WI38 (cell line): ENCODE results near the gene SS18L1.

ENCODE experiments used
- H3K4me3 ChIP-seq: 2 replicates; pipeline ENCODE4 v1.5.1; 2011; ENCODE audit warnings: low read depth, mild to moderate bottlenecking, control low read depth, low read length
- CTCF ChIP-seq: IDR thresholded peaks from 2 replicates; pipeline ENCODE4 v1.5.1; 2012; ENCODE audit warnings: low read depth, mild to moderate bottlenecking, control low read depth, low read length

SS18L1 gene

GRCh38 chr20:62135573-62136266, 7.8 kb upstream of the SS18L1 start:
- no peak for TF ChIP-seq CTCF
- H3K4me3 ChIP-seq = no peak overlapping the region

DNA sequence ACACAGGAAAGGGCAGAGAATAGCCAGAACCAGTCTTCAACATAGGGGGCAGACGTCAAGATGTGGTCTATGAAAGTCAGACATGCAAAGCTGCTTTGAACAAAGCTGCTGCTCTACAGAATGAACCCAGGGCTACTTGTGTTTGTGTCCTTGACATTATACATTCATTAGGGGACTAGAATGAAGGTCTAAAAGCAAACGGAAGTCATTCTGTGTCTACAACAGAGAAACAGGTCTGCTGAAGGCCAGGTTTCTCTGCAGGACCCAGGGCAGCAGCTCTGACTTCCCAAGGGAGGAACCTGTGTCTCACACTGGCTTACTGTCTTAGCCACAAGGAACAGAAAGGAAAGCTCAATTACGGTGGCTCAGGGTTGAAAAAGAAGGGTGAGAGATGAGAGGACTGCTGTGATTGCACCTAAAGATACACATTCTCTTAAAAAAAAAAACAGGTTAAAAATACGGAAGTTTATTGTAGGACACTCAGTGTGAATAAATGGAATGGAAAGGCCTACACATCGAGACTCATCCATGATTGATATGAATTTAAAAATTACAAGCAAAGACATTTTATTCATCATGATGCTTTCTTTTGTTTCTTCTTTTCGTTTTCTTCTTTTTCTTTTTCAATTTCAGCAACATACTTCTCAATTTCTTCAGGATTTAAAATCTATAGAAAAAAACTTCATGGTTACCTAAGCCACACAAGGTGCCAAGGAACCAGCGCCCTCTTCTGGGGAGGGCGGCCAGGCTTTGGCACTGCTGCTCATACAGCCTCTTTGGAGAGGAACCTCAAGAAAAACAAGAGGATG, 7.1 kb upstream of the SS18L1 start:
- H3K4me3 ChIP-seq = no peak overlapping the region
- TF ChIP-seq CTCF = peak; percentile 84

DNA sequence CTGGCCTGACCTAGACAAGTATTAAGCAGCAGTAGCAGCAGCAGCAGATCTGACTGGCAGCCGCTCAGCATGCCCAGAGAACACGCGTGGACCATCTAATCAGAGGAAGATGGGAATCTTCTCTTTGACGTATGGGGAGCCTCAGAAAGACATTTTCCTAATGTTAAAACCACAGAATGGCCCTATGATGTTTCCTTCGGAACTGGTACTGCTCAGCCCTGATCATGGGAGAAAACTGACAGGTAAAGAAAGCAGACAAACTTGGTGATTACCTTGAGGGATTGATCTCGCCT, 6.5 kb upstream of the SS18L1 start:
- no peak for TF ChIP-seq CTCF
- H3K4me3 ChIP-seq = no peak overlapping the region

DNA sequence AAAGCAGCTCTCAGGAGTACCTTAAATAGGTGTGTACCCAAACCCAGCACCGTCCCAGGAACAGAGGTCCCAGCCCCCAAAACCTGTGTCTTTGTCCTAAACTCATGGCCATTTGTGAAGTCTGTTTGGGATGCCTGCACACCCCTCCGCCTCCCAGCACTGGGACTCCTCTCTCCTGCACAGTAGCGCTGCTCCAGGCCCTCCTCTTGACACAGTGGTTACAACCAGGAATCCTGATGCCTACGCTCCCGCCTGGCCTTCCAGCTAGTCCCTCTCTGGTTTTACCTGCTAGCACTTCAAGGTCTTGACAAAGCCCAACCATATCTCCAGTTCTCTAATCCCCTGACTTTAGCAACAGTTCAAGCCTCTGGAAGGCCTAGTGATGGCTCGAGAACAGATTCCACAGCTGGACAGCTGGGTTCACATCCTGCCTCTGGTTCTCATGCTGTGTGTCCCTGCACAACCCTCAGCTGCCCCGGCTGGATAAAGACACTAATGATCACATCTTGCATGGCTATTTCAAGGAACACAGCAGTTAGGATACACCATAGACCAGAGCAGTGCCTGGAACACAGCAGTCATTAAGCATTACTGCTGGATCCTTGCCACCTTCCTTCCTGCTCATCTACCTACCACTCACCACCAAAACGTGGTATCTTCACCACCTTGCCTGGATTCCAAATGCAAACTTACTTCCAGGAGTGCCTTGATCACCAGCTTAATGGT, 5.9 kb upstream of the SS18L1 start:
- H3K4me3 ChIP-seq = no peak overlapping the region
- no peak for TF ChIP-seq CTCF

GRCh38 chr20:62138204-62138543, 5.4 kb upstream of the SS18L1 start:
- TF ChIP-seq CTCF = no peak
- no peak overlapping the region for H3K4me3 ChIP-seq

- no peak for TF ChIP-seq CTCF
- no peak overlapping the region for H3K4me3 ChIP-seq
Measured at GRCh38 chr20:62138912-62139311, 4.7 kb upstream of the SS18L1 start.

- TF ChIP-seq CTCF = no peak
Measured at GRCh38 chr20:62139636-62140035, 3.9 kb upstream of the SS18L1 start.

More at GRCh38 chr20:62139636-62140035, 3.9 kb upstream of the SS18L1 start:
- no peak overlapping the region for H3K4me3 ChIP-seq
